ENCODE measurements around the gene ABLIM1. TPM values are rescaled to one million over a fixed set of nuclear protein-coding genes. Genes with fewer than 3 reads are reported as not detected.

ABLIM1 gene
- total and polyA plus RNA-seq, 8 donors = 28.1 to 276 (median 92.9) TPM

- TF ChIP-seq POLR2A (IDR thresholded peaks at IDR 0.05) = no peak
- TF ChIP-seq POLR2AphosphoS5 (IDR thresholded peaks at IDR 0.05) = no peak
- no peak for TF ChIP-seq CTCF (IDR thresholded peaks at IDR 0.05)
- TF ChIP-seq EP300 (IDR thresholded peaks at IDR 0.05) = no peak
- Histone ChIP-seq H3K27me3 (no peaks in the 10 kb centered on the region), H3K4me1 (peaks cover 1 to 6% (median 6%) of the 10 kb centered on the region in 4 donors), H3K27ac (no peak overlapping the region), H3K4me3 (no peak overlapping the region), H3K36me3 (no peaks in the 10 kb centered on the region), H3K9me3 (no peaks in the 10 kb centered on the region)
- no peak for DNase-seq
- WGBS, 5 donors = 83 to 94% (median 89%) methylated on average over 1 of the region's 1 CpG
- intact Hi-C loops (cut with DNase I; ENCODE audit: low total_unique reads) = no loop called here
Observed at GRCh38 chr10:114418109-114418508, 240.0 kb downstream of the ABLIM1 start.

- DNase-seq = peak; percentile 59 to 66
Observed at GRCh38 chr10:114412907-114413797, 244.9 kb downstream of the ABLIM1 start.

GRCh38 chr10:114408968-114409444 is 249.1 kb downstream of the ABLIM1 start:
- Histone ChIP-seq H3K27ac (no peak overlapping the region), H3K4me3 (no peak overlapping the region), H3K27me3 (peaks cover 0 to 13% (median 11%) of the 10 kb centered on the region in 3 donors), H3K4me1 (peaks cover 14 to 28% (median 23%) of the 10 kb centered on the region in 4 donors), H3K9me3 (no peaks in the 10 kb centered on the region), H3K36me3 (no peaks in the 10 kb centered on the region)
- WGBS, 5 donors = 64 to 82% (median 72%) methylated on average over 5 of the region's 5 CpGs
- TF ChIP-seq EP300 (IDR thresholded peaks at IDR 0.05) (no peak), POLR2A (IDR thresholded peaks at IDR 0.05) (no peak)
- no peak for DNase-seq
- intact Hi-C loops (cut with DNase I; ENCODE audit: low total_unique reads) = no loop called here

More at GRCh38 chr10:114412907-114413797, 244.9 kb downstream of the ABLIM1 start:
- H3K4me1 ChIP-seq = peaks cover 6 to 17% (median 11%) of the 10 kb centered on the region in 4 donors
- no peaks in the 10 kb centered on the region for H3K36me3 ChIP-seq
- H3K27me3 ChIP-seq = no peaks in the 10 kb centered on the region
- H3K27ac ChIP-seq = peak overlapping the region in 2 of 5 donors; percentile 24 to 64
- TF ChIP-seq POLR2AphosphoS5 (IDR thresholded peaks at IDR 0.05) = no peak
- H3K9me3 ChIP-seq = no peaks in the 10 kb centered on the region
- 15 to 26% (median 19%) methylated on average over 9 of the region's 9 CpGs for WGBS, 5 donors
- intact Hi-C loops (cut with DNase I; ENCODE audit: low total_unique reads) = no loop called here
- no peak overlapping the region for H3K4me3 ChIP-seq

- Histone ChIP-seq H3K4me1 (peaks cover 14 to 32% (median 27%) of the 10 kb centered on the region in 4 donors), H3K9me3 (no peaks in the 10 kb centered on the region), H3K27ac (no peak overlapping the region), H3K36me3 (no peaks in the 10 kb centered on the region), H3K4me3 (no peak overlapping the region), H3K27me3 (peaks cover 0 to 19% (median 18%) of the 10 kb centered on the region in 3 donors)
- no peak for TF ChIP-seq EP300 (IDR thresholded peaks at IDR 0.05)
- WGBS, 5 donors = 69 to 83% (median 72%) methylated on average over 12 of the region's 12 CpGs
- no peak for DNase-seq
- intact Hi-C loops (cut with DNase I; ENCODE audit: low total_unique reads) = no loop called here
Observed at GRCh38 chr10:114408112-114408967, 249.7 kb downstream of the ABLIM1 start.

GRCh38 chr10:114406455-114406854 is 251.6 kb downstream of the ABLIM1 start:
- Histone ChIP-seq H3K9me3 (no peaks in the 10 kb centered on the region), H3K4me1 (peaks cover 10 to 35% (median 23%) of the 10 kb centered on the region in 4 donors), H3K4me3 (no peak overlapping the region), H3K36me3 (no peaks in the 10 kb centered on the region), H3K27me3 (peaks cover 0 to 32% (median 20%) of the 10 kb centered on the region in 3 donors), H3K27ac (no peak overlapping the region)
- TF ChIP-seq CTCF (IDR thresholded peaks at IDR 0.05) (no peak), POLR2A (IDR thresholded peaks at IDR 0.05) (no peak), EP300 (IDR thresholded peaks at IDR 0.05) (no peak)
- 79 to 100% (median 92%) methylated on average over 1 of the region's 1 CpG for WGBS, 5 donors
- intact Hi-C loops (cut with DNase I; ENCODE audit: low total_unique reads) = no loop called here
- DNase-seq = no peak
